IMR-90 (cell line): ENCODE measurements around the gene SWAP70. TPM values are rescaled to one million over a fixed set of nuclear protein-coding genes. Genes with fewer than 3 reads are reported as not detected.

ENCODE experiments used
- ATAC-seq: fragments of 200-7000 bp; cut with Tn5 transposase; 2 replicates; pipeline ENCODE4 v1.9.1; 2020; ENCODE audit warnings: low read depth, mild to moderate bottlenecking, moderate library complexity
- BruUV-seq: library from RNA; stranded (reverse); fragments of 400-500 nt; replicated peaks from 2 replicates; lab custom pipeline; 2021; lab: Mats Ljungman, UMichigan
- CTCF ChIA-PET: fragments of 300-600 bp; formaldehyde crosslinking; extraction: SDS; loops from one replicate; lab custom pipeline; 2021; ENCODE audit warnings: antibody characterized with exemption; lab: Yijun Ruan, JAX
- POLR2A ChIA-PET: fragments of 300-600 bp; sonication (Branson Sonifier 250); formaldehyde crosslinking; loops from one replicate; lab custom pipeline; 2022; ENCODE audit warnings: antibody characterized with exemption; ENCODE audit not compliant: unreplicated experiment; lab: Charles Lee
- DNase-seq: peaks from one replicate; pipeline ENCODE4 v3.0.0; 2013
- H2AFZ ChIP-seq: replicated peaks from 2 replicates; pipeline ENCODE3; 2013; ENCODE audit warnings: low read length, mild to moderate bottlenecking; ENCODE audit not compliant: poor library complexity
- H2AK5ac ChIP-seq: 2 replicates; pipeline ENCODE4 v1.6.1; 2013; ENCODE audit warnings: low read depth, low read length, inconsistent platforms
- H2AK9ac ChIP-seq: replicated peaks from 2 replicates; pipeline ENCODE3; 2013; ENCODE audit warnings: mild to moderate bottlenecking, low read depth, low read length, moderate library complexity; ENCODE audit not compliant: poor library complexity
- H2BK120ac ChIP-seq: 2 replicates; pipeline ENCODE4 v1.6.1; 2013; ENCODE audit warnings: low read depth, low read length, inconsistent platforms
- H2BK15ac ChIP-seq: 3 replicates; pipeline ENCODE4 v1.6.1; 2013; ENCODE audit warnings: low read depth, low read length, inconsistent platforms
- H2BK20ac ChIP-seq: 2 replicates; pipeline ENCODE4 v1.6.1; 2013; ENCODE audit warnings: low read depth, mild to moderate bottlenecking, inconsistent platforms, low read length, moderate library complexity
- H2BK5ac ChIP-seq: 2 replicates; pipeline ENCODE4 v1.6.1; 2013; ENCODE audit warnings: mild to moderate bottlenecking, low read depth, low read length, inconsistent platforms; ENCODE audit not compliant: poor library complexity, severe bottlenecking
- H3K14ac ChIP-seq: replicated peaks from 2 replicates; pipeline ENCODE4 v1.6.1; 2013; ENCODE audit warnings: low read depth, low read length, inconsistent platforms
- H3K18ac ChIP-seq: 2 replicates; pipeline ENCODE4 v1.6.1; 2013; ENCODE audit warnings: low read depth, low read length, control low read depth
- H3K23ac ChIP-seq: 2 replicates; pipeline ENCODE4 v1.6.1; 2013; ENCODE audit warnings: low read depth, low read length, inconsistent platforms
- H3K27ac ChIP-seq: 2 replicates; pipeline ENCODE4 v1.5.1; 2013; ENCODE audit warnings: mild to moderate bottlenecking, control low read depth, low read length; ENCODE audit not compliant: insufficient read depth
- H3K27me3 ChIP-seq: 2 replicates; pipeline ENCODE4 v1.6.1; 2013; ENCODE audit warnings: low read length; ENCODE audit not compliant: control insufficient read depth, insufficient read depth
- H3K36me3 ChIP-seq: 2 replicates; pipeline ENCODE4 v1.6.1; 2013; ENCODE audit warnings: low read length, mixed read lengths; ENCODE audit not compliant: control insufficient read depth, insufficient read depth
- H3K4ac ChIP-seq: 2 replicates; pipeline ENCODE4 v1.6.1; 2013; ENCODE audit warnings: low read depth, low read length, inconsistent platforms
- H3K4me1 ChIP-seq: 2 replicates; pipeline ENCODE4 v1.6.1; 2013; ENCODE audit warnings: low read length, mixed read lengths; ENCODE audit not compliant: control insufficient read depth, insufficient read depth
- H3K4me2 ChIP-seq: 2 replicates; pipeline ENCODE4 v1.6.1; 2013; ENCODE audit warnings: low read depth, mild to moderate bottlenecking, control low read depth, low read length, moderate library complexity
- H3K4me3 ChIP-seq: 2 replicates; pipeline ENCODE4 v1.5.1; 2013; ENCODE audit warnings: low read depth, mild to moderate bottlenecking, control low read depth, low read length, moderate library complexity; ENCODE audit not compliant: insufficient read depth
- H3K56ac ChIP-seq: 2 replicates; pipeline ENCODE4 v1.6.1; 2013; ENCODE audit warnings: low read length, inconsistent platforms; ENCODE audit not compliant: insufficient read depth; ENCODE audit errors: extremely low read depth
- H3K79me1 ChIP-seq, 2 experiments: 2 replicates each; pipeline ENCODE4 v1.6.1; 2013; ENCODE audit warnings: low read length in 2 of 2, inconsistent platforms in 1 of 2, low read depth in 1 of 2
- H3K9ac ChIP-seq: 2 replicates; pipeline ENCODE4 v1.6.1; 2013; ENCODE audit warnings: low read depth, low read length, control low read depth
- H3K9me1 ChIP-seq: 2 replicates; pipeline ENCODE4 v1.6.1; 2013; ENCODE audit warnings: low read length, inconsistent platforms; ENCODE audit not compliant: insufficient read depth
- H3K9me3 ChIP-seq: 2 replicates; pipeline ENCODE4 v1.6.1; 2013; ENCODE audit warnings: low read length; ENCODE audit not compliant: control insufficient read depth, insufficient read depth
- H4K20me1 ChIP-seq: 2 replicates; pipeline ENCODE4 v1.6.1; 2013; ENCODE audit warnings: low read length, inconsistent platforms; ENCODE audit not compliant: insufficient read depth
- H4K5ac ChIP-seq: 2 replicates; pipeline ENCODE4 v1.6.1; 2013; ENCODE audit warnings: mild to moderate bottlenecking, low read depth, low read length, control low read depth
- H4K8ac ChIP-seq, 2 experiments: 2 replicates each; pipeline ENCODE4 v1.6.1; 2013; ENCODE audit warnings: low read depth in 2 of 2, low read length in 2 of 2, control low read depth in 1 of 2, inconsistent platforms in 1 of 2
- H4K91ac ChIP-seq: 2 replicates; pipeline ENCODE4 v1.6.1; 2013; ENCODE audit warnings: low read depth, low read length, inconsistent platforms; ENCODE audit not compliant: insufficient read depth
- BHLHE40 ChIP-seq: fragments of 150-350 bp; IDR thresholded peaks from 2 replicates; pipeline ENCODE4 v1.6.1; 2016; ENCODE audit warnings: mild to moderate bottlenecking, low read depth, low read length
- CEBPB ChIP-seq: IDR thresholded peaks from 2 replicates; pipeline ENCODE4 v1.6.1; 2012; ENCODE audit warnings: low read depth, low read length, improper control_type of control experiment
- CTCF ChIP-seq: conservative IDR thresholded peaks from 2 replicates; pipeline ENCODE4 v1.5.1; 2012; ENCODE audit warnings: mild to moderate bottlenecking, low read depth, low read length, improper control_type of control experiment
- FOS ChIP-seq: fragments of 150-350 bp; IDR thresholded peaks from 2 replicates; pipeline ENCODE4 v1.6.1; 2016; ENCODE audit warnings: low read depth, low read length
- MAFK ChIP-seq: IDR thresholded peaks from 2 replicates; pipeline ENCODE4 v1.6.1; 2012; ENCODE audit warnings: low read depth, low read length, improper control_type of control experiment
- MXI1 ChIP-seq: IDR thresholded peaks from 2 replicates; pipeline ENCODE4 v1.6.1; 2012; ENCODE audit warnings: low read depth, mild to moderate bottlenecking, low read length, moderate library complexity, borderline replicate concordance
- NFE2L2 ChIP-seq: fragments of 150-350 bp; IDR thresholded peaks from 2 replicates; pipeline ENCODE4 v1.6.1; 2016; ENCODE audit warnings: low read depth, mild to moderate bottlenecking, low read length
- RAD21 ChIP-seq: IDR thresholded peaks from 2 replicates; pipeline ENCODE4 v1.6.1; 2012; ENCODE audit warnings: low read length, improper control_type of control experiment
- RCOR1 ChIP-seq: IDR thresholded peaks from 2 replicates; pipeline ENCODE4 v1.6.1; 2012; ENCODE audit warnings: mild to moderate bottlenecking, low read length, improper control_type of control experiment; ENCODE audit not compliant: insufficient replicate concordance
- RFX5 ChIP-seq: IDR thresholded peaks from 2 replicates; pipeline ENCODE4 v1.8.0; 2012; ENCODE audit warnings: low read depth, mild to moderate bottlenecking, low read length, moderate library complexity
- USF2 ChIP-seq: fragments of 150-350 bp; IDR thresholded peaks from 2 replicates; pipeline ENCODE4 v1.6.1; 2017; ENCODE audit warnings: mild to moderate bottlenecking, antibody characterized with exemption, low read length, low read depth
- WGBS, 2 experiments: methylation state at CpG; one replicate each; pipeline versions ENCODE4 v1.1.5 to v1.1.7; 2013; ENCODE audit warnings: missing lambda C conversion rate in 2 of 2; ENCODE audit not compliant: insufficient read length in 1 of 2; ENCODE audit errors: extremely low coverage in 2 of 2; 5-methylcytosine and 5-hydroxymethylcytosine counted together
- dilution Hi-C: fragments of 300-500 bp; cut with HindIII; formaldehyde crosslinking; loops from one replicate; pipeline ENCODE4 v1.14.3; 2018; ENCODE audit warnings: low sequenced_read_pairs; ENCODE audit not compliant: unreplicated experiment
- in situ Hi-C: fragments of 300-500 bp; cut with MboI; formaldehyde crosslinking; loops from 3 replicates; pipeline ENCODE4 v1.14.3; 2019; ENCODE audit warnings: low sequenced_read_pairs, inconsistent platforms, mixed read lengths
- intact Hi-C: fragments of 100-400 bp; cut with micrococcal nuclease; formaldehyde crosslinking; loops from 2 replicates; pipeline ENCODE4 v1.10.0; 2022
- polyA plus RNA-seq, 3 experiments: library from polyadenylated mRNA; depleted of rRNA; stranded (reverse); fragments of >200 nt; gene quantifications; 2 replicates each; pipeline ENCODE4 v1.2.3, GENCODE V29; 2012; ENCODE audit warnings: low replicate concordance in 1 of 3
- total RNA-seq: library from RNA; depleted of rRNA; stranded (reverse); fragments of >200 nt; gene quantifications from 2 replicates; pipeline ENCODE4 v1.2.3, GENCODE V29; 2012

Gene SWAP70
- total and polyA plus RNA-seq, 2 of the 4 experiments (the other 2 are of a cell fraction): 15.5 to 19.9 TPM

GRCh38 chr11:9692691-9693090, 28.8 kb downstream of the SWAP70 start:
- peaks cover 11% of the 10 kb centered on the region for H3K36me3 ChIP-seq
- H3K56ac ChIP-seq: no peak overlapping the region
- H4K5ac ChIP-seq: no peak overlapping the region
- no peaks in the 10 kb centered on the region for H3K9me3 ChIP-seq
- H4K20me1 ChIP-seq: peaks cover 38% of the 10 kb centered on the region; the same call in 1 of the 2 replicates
- H2BK5ac ChIP-seq: no peak overlapping the region
- no peak overlapping the region for H3K14ac ChIP-seq
- BruUV-seq: no TSS peak
- H4K91ac ChIP-seq: no peak overlapping the region
- H2AFZ ChIP-seq: no peak overlapping the region
- WGBS, 2 experiments: no CpG with 5 or more reads among the region's 2 CpGs
- no peak overlapping the region for H3K4me2 ChIP-seq
- H2BK120ac ChIP-seq: no peak overlapping the region
- no peak overlapping the region for H4K8ac ChIP-seq
- no peaks in the 10 kb centered on the region for H3K27me3 ChIP-seq
- H3K27ac ChIP-seq: no peak overlapping the region
- H2AK5ac ChIP-seq: no peak overlapping the region
- H3K9ac ChIP-seq: no peak overlapping the region
- ATAC-seq: no peak
- H3K79me1 ChIP-seq: peaks cover 38 to 62% of the 10 kb centered on the region in 2 experiments
- peaks cover 11% of the 10 kb centered on the region for H3K4me1 ChIP-seq
- H2BK15ac ChIP-seq: no peak overlapping the region
- ChIA-PET CTCF (no interaction called here), POLR2A (no interaction called here)
- in situ Hi-C loops (no loop called here), intact Hi-C loops (no loop called here), dilution Hi-C loops (no loop called here)
- peaks cover 24% of the 10 kb centered on the region for H3K9me1 ChIP-seq
- H3K4me3 ChIP-seq: no peak overlapping the region
- H3K4ac ChIP-seq: no peak overlapping the region
- TF ChIP-seq CEBPB (no peak), NFE2L2 (no peak), CTCF (no peak), RFX5 (no peak), BHLHE40 (no peak), MAFK (no peak), MXI1 (no peak), RAD21 (no peak), USF2 (no peak), RCOR1 (no peak), FOS (no peak)
- no peak overlapping the region for H3K23ac ChIP-seq
- no peak overlapping the region for H2BK20ac ChIP-seq
- no peak overlapping the region for H3K18ac ChIP-seq
- DNase-seq: no peak
- H2AK9ac ChIP-seq: no peak overlapping the region
